Trophoblast cell (in vitro differentiated cells and primary cell): Measurements from ENCODE around the gene CLEC2L.

Experiments
- DNase-seq, 2 donors: peaks; one replicate each; pipeline ENCODE4 v3.0.0-alpha.2; 2016
- H2AFZ ChIP-seq: 2 replicates; pipeline ENCODE4 v1.6.1; 2013; ENCODE audit warnings: low read length, moderate library complexity, mild to moderate bottlenecking; ENCODE audit not compliant: insufficient read depth, poor library complexity
- H2AK5ac ChIP-seq: 2 replicates; pipeline ENCODE4 v1.6.1; 2013; ENCODE audit warnings: mild to moderate bottlenecking, low read length
- H2BK120ac ChIP-seq: 2 replicates; pipeline ENCODE4 v1.6.1; 2013; ENCODE audit warnings: low read length, mild to moderate bottlenecking, moderate library complexity; ENCODE audit not compliant: insufficient read depth, poor library complexity
- H2BK12ac ChIP-seq: 2 replicates; pipeline ENCODE4 v1.6.1; 2013; ENCODE audit warnings: mild to moderate bottlenecking, low read length, moderate library complexity
- H2BK5ac ChIP-seq: 2 replicates; pipeline ENCODE4 v1.6.1; 2013; ENCODE audit warnings: low read length, low read depth, moderate library complexity, mild to moderate bottlenecking; ENCODE audit not compliant: poor library complexity
- H3K14ac ChIP-seq: 2 replicates; pipeline ENCODE4 v1.6.1; 2013; ENCODE audit warnings: mild to moderate bottlenecking, low read length
- H3K18ac ChIP-seq: 2 replicates; pipeline ENCODE4 v1.6.1; 2013; ENCODE audit warnings: mild to moderate bottlenecking, low read length
- H3K23ac ChIP-seq: 2 replicates; pipeline ENCODE4 v1.6.1; 2013; ENCODE audit warnings: low read length
- H3K27ac ChIP-seq: 2 replicates; pipeline ENCODE4 v1.5.1; 2013; ENCODE audit warnings: low read depth, mild to moderate bottlenecking, inconsistent platforms, low read length, moderate library complexity
- H3K27me3 ChIP-seq: 2 replicates; pipeline ENCODE4 v1.6.1; 2013; ENCODE audit warnings: inconsistent platforms, mild to moderate bottlenecking, low read length, moderate library complexity; ENCODE audit not compliant: insufficient read depth
- H3K36me3 ChIP-seq, 2 experiments: 1 replicate in 1 of 2; 2 replicates in 1 of 2; pipeline ENCODE4 v1.6.1; 2013; ENCODE audit warnings: low read length in 2 of 2, mild to moderate bottlenecking in 2 of 2, moderate library complexity in 1 of 2; ENCODE audit not compliant: insufficient read depth in 2 of 2, control insufficient read depth in 1 of 2
- H3K4ac ChIP-seq: 2 replicates; pipeline ENCODE4 v1.6.1; 2013; ENCODE audit warnings: low read depth, mild to moderate bottlenecking, low read length, moderate library complexity
- H3K4me1 ChIP-seq, 2 experiments: 1 replicate in 1 of 2; 2 replicates in 1 of 2; pipeline ENCODE4 v1.6.1; 2013; ENCODE audit warnings: low read length in 2 of 2, mild to moderate bottlenecking in 2 of 2, moderate library complexity in 1 of 2; ENCODE audit not compliant: insufficient read depth in 2 of 2, control insufficient read depth in 1 of 2
- H3K4me2 ChIP-seq: 2 replicates; pipeline ENCODE4 v1.6.1; 2013; ENCODE audit warnings: inconsistent platforms, mild to moderate bottlenecking, low read length, moderate library complexity
- H3K4me3 ChIP-seq: 2 replicates; pipeline ENCODE4 v1.5.1; 2013; ENCODE audit warnings: mild to moderate bottlenecking, low read depth, low read length, inconsistent platforms
- H3K79me1 ChIP-seq: one replicate; pipeline ENCODE4 v1.6.1; 2013; ENCODE audit warnings: low read length
- H3K79me2 ChIP-seq: 2 replicates; pipeline ENCODE4 v1.6.1; 2013; ENCODE audit warnings: low read length, mild to moderate bottlenecking; ENCODE audit not compliant: control insufficient read depth, insufficient read depth, poor library complexity
- H3K9ac ChIP-seq: 2 replicates; pipeline ENCODE4 v1.6.1; 2013; ENCODE audit warnings: mild to moderate bottlenecking, low read length
- H3K9me3 ChIP-seq: 2 replicates; pipeline ENCODE4 v1.6.1; 2013; ENCODE audit warnings: low read depth, mild to moderate bottlenecking, control low read depth, inconsistent platforms, low read length; ENCODE audit not compliant: insufficient read depth
- H4K12ac ChIP-seq: 2 replicates; pipeline ENCODE4 v1.6.1; 2013; ENCODE audit warnings: low read depth, mild to moderate bottlenecking, low read length, moderate library complexity
- H4K8ac ChIP-seq: 2 replicates; pipeline ENCODE4 v1.6.1; 2013; ENCODE audit warnings: low read depth, mild to moderate bottlenecking, low read length, moderate library complexity
- H4K91ac ChIP-seq: one replicate; pipeline ENCODE4 v1.6.1; 2013; ENCODE audit warnings: low read depth, mild to moderate bottlenecking, low read length, moderate library complexity
- WGBS: extraction: QIAGEN DNeasy Blood & Tissue Kit; methylation state at CpG from one replicate; pipeline ENCODE4 v1.1.7; 2013; ENCODE audit warnings: missing lambda C conversion rate; ENCODE audit not compliant: insufficient read length, insufficient coverage; ENCODE audit errors: extremely low coverage; 5-methylcytosine and 5-hydroxymethylcytosine counted together

The CLEC2L gene

GRCh38 chr7:139534096-139534495 lies 10.6 kb downstream of the CLEC2L start:
- no CpG with 5 or more reads among the region's 9 CpGs for WGBS
- H3K18ac ChIP-seq: no peak overlapping the region
- no peak overlapping the region for H4K8ac ChIP-seq
- H2AFZ ChIP-seq: no peak overlapping the region
- H2BK5ac ChIP-seq: no peak overlapping the region
- H3K9me3 ChIP-seq: peaks cover 2% of the 10 kb centered on the region
- H3K4ac ChIP-seq: no peak overlapping the region
- no peak overlapping the region for H2AK5ac ChIP-seq
- no peak overlapping the region for H3K4me3 ChIP-seq
- H4K91ac ChIP-seq: no peak overlapping the region
- peak; percentile 50 to 82 for DNase-seq
- H4K12ac ChIP-seq: no peak overlapping the region
- H3K14ac ChIP-seq: no peak overlapping the region
- no peak overlapping the region for H3K9ac ChIP-seq
- no peak overlapping the region for H2BK12ac ChIP-seq
- H3K79me2 ChIP-seq: no peaks in the 10 kb centered on the region
- no peak overlapping the region for H3K27ac ChIP-seq
- no peaks in the 10 kb centered on the region for H3K27me3 ChIP-seq
- no peak overlapping the region for H3K23ac ChIP-seq
- H3K36me3 ChIP-seq: no peaks in the 10 kb centered on the region
- H2BK120ac ChIP-seq: no peak overlapping the region
- H3K4me1 ChIP-seq: no peaks in the 10 kb centered on the region
- H3K79me1 ChIP-seq: no peaks in the 10 kb centered on the region
- no peak overlapping the region for H3K4me2 ChIP-seq

- H2BK12ac ChIP-seq: no peak overlapping the region
- H3K4ac ChIP-seq: no peak overlapping the region
Observed at GRCh38 chr7:139534966-139535651, 11.6 kb downstream of the CLEC2L start.

GRCh38 chr7:139536152-139536551 lies 12.7 kb downstream of the CLEC2L start:
- no peak overlapping the region for H4K91ac ChIP-seq
- H2AFZ ChIP-seq: no peak overlapping the region
- H2AK5ac ChIP-seq: no peak overlapping the region
- no peaks in the 10 kb centered on the region for H3K9me3 ChIP-seq
- no peak overlapping the region for H3K4ac ChIP-seq
- H3K27ac ChIP-seq: no peak overlapping the region
- H3K27me3 ChIP-seq: no peaks in the 10 kb centered on the region
- no CpG with 5 or more reads among the region's 8 CpGs for WGBS
- H2BK12ac ChIP-seq: no peak overlapping the region
- H3K36me3 ChIP-seq: no peaks in the 10 kb centered on the region
- no peak for DNase-seq
- no peak overlapping the region for H3K18ac ChIP-seq
- no peak overlapping the region for H3K4me2 ChIP-seq
- H2BK120ac ChIP-seq: no peak overlapping the region
- H2BK5ac ChIP-seq: no peak overlapping the region
- H4K12ac ChIP-seq: no peak overlapping the region
- no peaks in the 10 kb centered on the region for H3K4me1 ChIP-seq
- H3K79me2 ChIP-seq: no peaks in the 10 kb centered on the region
- H4K8ac ChIP-seq: no peak overlapping the region
- no peaks in the 10 kb centered on the region for H3K79me1 ChIP-seq
- no peak overlapping the region for H3K4me3 ChIP-seq
- H3K9ac ChIP-seq: no peak overlapping the region
- H3K23ac ChIP-seq: no peak overlapping the region
- no peak overlapping the region for H3K14ac ChIP-seq

More at GRCh38 chr7:139534966-139535651, 11.6 kb downstream of the CLEC2L start:
- no peak overlapping the region for H2AK5ac ChIP-seq
- no peak overlapping the region for H3K4me3 ChIP-seq
- no peak overlapping the region for H3K14ac ChIP-seq
- H3K79me1 ChIP-seq: no peaks in the 10 kb centered on the region
- no peaks in the 10 kb centered on the region for H3K79me2 ChIP-seq
- no peak overlapping the region for H3K18ac ChIP-seq
- H3K27me3 ChIP-seq: no peaks in the 10 kb centered on the region
- H4K8ac ChIP-seq: no peak overlapping the region
- H3K9me3 ChIP-seq: no peaks in the 10 kb centered on the region
- no peak overlapping the region for H2AFZ ChIP-seq
- H3K27ac ChIP-seq: no peak overlapping the region
- no peak overlapping the region for H4K12ac ChIP-seq
- H3K4me1 ChIP-seq: no peaks in the 10 kb centered on the region
- WGBS: no CpG with 5 or more reads among the region's 7 CpGs
- H3K4me2 ChIP-seq: no peak overlapping the region
- no peak overlapping the region for H3K9ac ChIP-seq
- H2BK120ac ChIP-seq: no peak overlapping the region
- H2BK5ac ChIP-seq: no peak overlapping the region
- no peak overlapping the region for H3K23ac ChIP-seq
- no peak for DNase-seq
- no peak overlapping the region for H4K91ac ChIP-seq
- no peaks in the 10 kb centered on the region for H3K36me3 ChIP-seq

- no peak overlapping the region for H3K4me2 ChIP-seq
- no peak overlapping the region for H3K18ac ChIP-seq
- H2AK5ac ChIP-seq: no peak overlapping the region
- H3K4me3 ChIP-seq: no peak overlapping the region
- no peak overlapping the region for H4K12ac ChIP-seq
- no CpG with 5 or more reads among the region's 8 CpGs for WGBS
- H4K91ac ChIP-seq: no peak overlapping the region
- H3K79me1 ChIP-seq: no peaks in the 10 kb centered on the region
- H3K27me3 ChIP-seq: no peaks in the 10 kb centered on the region
- no peak overlapping the region for H4K8ac ChIP-seq
- no peak overlapping the region for H2BK5ac ChIP-seq
- no peak overlapping the region for H3K9ac ChIP-seq
- H3K23ac ChIP-seq: no peak overlapping the region
- H3K9me3 ChIP-seq: peaks cover 3% of the 10 kb centered on the region
- H3K36me3 ChIP-seq: no peaks in the 10 kb centered on the region
- H2BK120ac ChIP-seq: no peak overlapping the region
- H2AFZ ChIP-seq: no peak overlapping the region
- no peak overlapping the region for H2BK12ac ChIP-seq
- H3K4me1 ChIP-seq: no peaks in the 10 kb centered on the region
- DNase-seq: no peak
- no peak overlapping the region for H3K4ac ChIP-seq
- no peak overlapping the region for H3K14ac ChIP-seq
- H3K27ac ChIP-seq: no peak overlapping the region
- H3K79me2 ChIP-seq: no peaks in the 10 kb centered on the region
Observed at GRCh38 chr7:139538881-139539635, 15.6 kb downstream of the CLEC2L start.
